ENCODE data around the gene PCDH9.

PCDH9 gene

DNA sequence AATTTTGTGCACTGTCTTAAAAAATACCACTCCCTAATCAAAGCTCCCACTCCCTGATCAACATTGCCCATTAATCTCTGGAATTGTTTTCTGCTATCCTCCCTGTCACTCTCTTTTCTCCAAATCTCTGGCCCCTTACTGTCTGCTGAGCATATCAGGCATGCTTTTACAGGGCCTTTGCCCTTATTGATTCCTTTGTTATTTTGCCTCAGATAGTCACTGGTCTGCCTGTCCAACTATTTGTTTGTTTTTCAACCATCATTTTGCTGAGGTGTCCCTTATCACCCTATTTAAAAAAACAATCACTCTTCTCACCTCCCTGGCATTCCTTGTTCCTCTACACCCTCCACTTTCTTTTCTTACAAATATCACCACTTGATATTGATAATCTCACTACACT is 153.0 kb downstream of the PCDH9 start:
- no peak for DNase-seq

DNA sequence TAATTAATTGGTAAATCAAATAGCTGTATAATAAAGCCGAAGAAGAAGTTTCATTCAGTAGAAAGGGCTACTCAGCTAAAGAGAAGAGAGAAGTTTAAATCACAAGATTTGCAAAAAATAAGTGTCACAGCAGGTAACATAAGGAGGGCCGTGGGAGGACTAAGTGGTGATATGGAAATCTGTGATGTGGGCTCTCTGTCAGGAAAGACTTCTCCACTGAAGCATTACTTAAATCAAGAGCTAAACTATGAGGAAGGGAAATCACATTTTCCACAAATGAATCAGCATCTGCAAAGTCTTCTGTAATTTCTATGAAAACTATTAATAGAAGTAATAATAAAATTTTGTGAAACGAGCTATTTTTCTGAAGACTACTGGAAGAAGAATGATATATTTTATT is 153.8 kb downstream of the PCDH9 start:
- no peak for DNase-seq

- DNase-seq, result peak; percentile 31
Observed at GRCh38 chr13:67075239-67075638, 154.9 kb downstream of the PCDH9 start.

- DNase-seq, result peak; percentile 3
Observed at GRCh38 chr13:67071918-67072598, 158.1 kb downstream of the PCDH9 start.

GRCh38 chr13:67070306-67070705 is 159.8 kb downstream of the PCDH9 start:
- no peak for DNase-seq

GRCh38 chr13:67069117-67069767 is 160.9 kb downstream of the PCDH9 start:
- DNase-seq, result no peak

- DNase-seq, result no peak
Observed at GRCh38 chr13:67064920-67065319, 165.2 kb downstream of the PCDH9 start.

- no peak for DNase-seq
Observed at GRCh38 chr13:67063036-67063435, 167.1 kb downstream of the PCDH9 start.

DNA sequence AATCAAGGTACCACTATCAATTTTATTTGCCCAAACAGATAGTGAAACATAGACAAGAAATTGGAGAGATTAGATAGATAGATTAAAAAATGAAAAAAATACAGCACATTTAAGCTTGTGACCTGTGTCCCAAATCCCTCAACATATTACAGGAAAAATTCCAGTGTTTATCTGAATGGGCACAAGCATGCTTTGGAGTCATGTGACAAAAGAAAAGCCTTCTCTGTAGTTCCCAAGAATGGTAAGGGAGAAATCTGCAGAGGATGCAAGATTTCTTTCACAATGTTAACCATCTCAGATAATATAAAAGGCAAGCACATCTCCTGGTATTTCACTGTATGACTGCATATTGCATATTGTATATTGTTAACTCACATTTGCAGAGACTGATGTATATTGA is 168.0 kb downstream of the PCDH9 start:
- DNase-seq, result no peak

DNA sequence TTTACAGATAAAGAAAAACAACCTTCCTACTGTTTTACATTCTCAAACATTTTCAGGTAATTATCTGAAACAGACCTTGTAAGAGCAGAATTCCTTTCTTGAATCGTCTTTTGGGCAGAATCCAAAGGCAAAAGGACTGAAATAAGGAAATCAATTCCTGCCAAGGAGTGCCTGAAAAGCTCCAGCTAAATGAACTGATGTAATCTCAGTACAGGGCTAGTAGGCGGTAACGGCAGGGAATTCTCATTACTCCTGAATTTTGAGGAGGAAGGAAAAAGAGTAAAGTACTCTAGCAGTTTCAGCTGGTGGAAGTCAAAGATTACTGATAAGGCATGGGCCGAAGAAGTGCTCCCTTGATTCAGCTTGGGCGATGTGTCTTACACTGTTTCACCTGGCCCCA is 168.4 kb downstream of the PCDH9 start:
- no peak for DNase-seq

DNA sequence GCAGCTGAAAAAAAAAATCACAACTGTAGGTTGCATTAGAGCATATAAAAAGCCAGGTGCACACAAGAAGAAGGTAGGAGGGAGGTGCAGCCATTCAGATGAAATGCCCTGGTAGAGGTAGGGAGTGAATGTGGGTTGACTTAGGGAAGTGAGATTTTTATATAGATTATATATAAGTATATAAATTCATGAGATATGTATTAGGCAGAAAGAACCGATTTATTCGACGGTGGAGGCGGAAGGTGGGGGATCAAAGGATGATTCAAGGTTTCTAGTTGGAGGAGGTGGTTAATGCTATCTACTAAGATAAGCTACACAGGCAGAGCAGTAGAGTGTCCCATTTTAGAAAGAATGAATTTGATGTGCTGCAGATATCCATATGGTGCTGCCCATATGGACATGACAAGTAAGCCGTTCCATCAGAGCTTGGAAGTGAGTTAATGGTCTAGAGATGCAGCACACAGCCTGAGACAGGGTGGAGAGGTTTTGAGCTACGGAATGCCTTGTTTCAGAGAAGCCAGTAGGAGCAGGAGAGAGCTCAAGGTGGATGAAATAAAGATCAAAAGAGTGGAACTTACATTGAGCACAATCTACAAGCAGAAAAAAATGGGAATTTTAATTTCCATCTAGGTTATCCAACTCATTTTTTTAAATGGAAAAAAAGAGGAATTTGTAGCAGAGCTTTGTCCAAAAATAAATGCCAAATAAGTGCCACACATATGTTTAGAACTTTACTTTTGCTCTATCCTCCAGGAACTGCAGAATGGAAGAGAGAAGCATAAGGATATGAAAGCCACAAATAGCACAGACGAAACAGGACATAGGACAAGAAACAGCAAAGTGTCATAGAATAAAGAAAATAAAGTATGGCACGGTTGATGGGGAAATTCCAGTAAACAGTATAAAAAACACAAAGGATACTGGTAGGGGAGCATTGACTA is 177.3 kb downstream of the PCDH9 start:
- DNase-seq, result no peak

- DNase-seq, result no peak
Observed at GRCh38 chr13:67049744-67050143, 180.4 kb downstream of the PCDH9 start.

- DNase-seq, result no peak
Observed at GRCh38 chr13:67048821-67049150, 181.3 kb downstream of the PCDH9 start.

DNA sequence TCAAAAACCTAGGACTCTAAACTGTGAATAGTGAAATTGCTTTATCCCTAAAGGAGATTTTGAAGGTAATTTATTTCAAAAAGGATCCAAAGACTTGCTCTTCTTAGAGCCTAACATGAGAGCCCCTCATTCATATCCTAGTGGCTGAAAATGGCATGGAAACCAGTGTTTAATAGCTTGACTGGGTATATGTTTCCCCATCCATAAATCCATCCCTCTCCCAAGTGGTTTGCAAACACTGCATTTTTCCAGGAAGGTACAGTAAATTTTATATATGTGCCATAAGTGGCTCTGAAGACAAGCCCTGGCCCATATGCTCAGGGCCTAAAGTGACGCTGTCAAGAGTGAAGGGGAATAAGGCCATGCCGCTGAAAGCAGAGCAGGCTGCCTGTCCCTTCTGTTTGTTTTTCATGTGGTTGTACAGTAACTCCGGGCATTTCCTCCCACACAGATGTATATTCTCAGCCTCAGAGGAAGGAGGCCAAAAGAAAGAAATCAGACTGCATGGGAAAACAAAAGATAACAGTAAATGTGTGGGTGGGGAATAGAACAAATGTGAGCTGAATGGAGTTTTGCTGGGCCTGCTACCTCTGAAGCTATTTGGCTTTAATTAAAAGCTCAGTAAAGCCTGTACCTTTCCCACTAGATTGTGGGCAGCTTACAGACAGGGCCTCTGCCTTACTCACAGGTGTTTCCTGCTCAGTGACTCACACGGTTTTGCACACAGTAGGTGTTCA is 181.9 kb downstream of the PCDH9 start:
- DNase-seq, result peak; percentile 10

- no peak for DNase-seq
Observed at GRCh38 chr13:67045357-67045756, 184.8 kb downstream of the PCDH9 start.

DNA sequence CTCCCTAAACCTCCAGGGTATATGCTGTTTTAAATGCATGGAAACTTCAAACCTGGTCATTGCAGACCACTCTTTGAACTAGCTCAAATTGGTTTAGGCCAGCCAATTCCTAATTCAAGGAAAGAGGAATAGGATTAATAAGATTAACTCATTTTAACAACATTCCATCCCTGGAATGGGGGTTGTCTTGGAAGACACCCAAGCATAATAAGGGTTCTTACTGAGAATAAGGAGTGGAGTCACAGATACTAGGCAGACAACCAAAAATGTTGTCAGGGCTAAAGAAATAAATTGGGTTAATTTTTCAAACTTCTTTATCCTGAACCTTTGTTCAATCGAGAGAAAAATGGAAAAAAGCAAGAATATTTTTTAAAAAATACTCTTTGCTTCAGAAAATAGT is 186.2 kb downstream of the PCDH9 start:
- DNase-seq, result no peak

DNA sequence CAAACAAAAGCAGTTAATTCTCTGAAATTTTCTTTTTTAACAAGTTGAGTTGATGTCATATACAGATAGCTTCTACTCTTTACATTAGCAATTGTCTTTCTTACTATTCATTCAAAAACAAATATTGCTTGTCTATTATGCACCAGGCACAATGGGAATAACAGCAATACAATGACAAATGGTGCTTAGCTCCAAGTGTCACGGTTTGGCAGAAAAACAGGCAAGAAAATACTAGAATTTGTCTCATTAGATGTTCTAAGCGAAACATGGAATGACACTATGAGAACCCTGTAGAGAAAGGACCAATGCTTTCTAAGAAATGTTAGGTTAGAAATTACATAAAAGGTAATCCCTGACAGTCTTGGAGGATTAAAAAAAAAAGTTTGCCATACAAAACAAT is 187.6 kb downstream of the PCDH9 start:
- DNase-seq, result no peak

- DNase-seq, result no peak
Observed at GRCh38 chr13:67036699-67037457, 193.3 kb downstream of the PCDH9 start.

GRCh38 chr13:67033170-67033569 is 197.0 kb downstream of the PCDH9 start:
- DNase-seq, result no peak

DNA sequence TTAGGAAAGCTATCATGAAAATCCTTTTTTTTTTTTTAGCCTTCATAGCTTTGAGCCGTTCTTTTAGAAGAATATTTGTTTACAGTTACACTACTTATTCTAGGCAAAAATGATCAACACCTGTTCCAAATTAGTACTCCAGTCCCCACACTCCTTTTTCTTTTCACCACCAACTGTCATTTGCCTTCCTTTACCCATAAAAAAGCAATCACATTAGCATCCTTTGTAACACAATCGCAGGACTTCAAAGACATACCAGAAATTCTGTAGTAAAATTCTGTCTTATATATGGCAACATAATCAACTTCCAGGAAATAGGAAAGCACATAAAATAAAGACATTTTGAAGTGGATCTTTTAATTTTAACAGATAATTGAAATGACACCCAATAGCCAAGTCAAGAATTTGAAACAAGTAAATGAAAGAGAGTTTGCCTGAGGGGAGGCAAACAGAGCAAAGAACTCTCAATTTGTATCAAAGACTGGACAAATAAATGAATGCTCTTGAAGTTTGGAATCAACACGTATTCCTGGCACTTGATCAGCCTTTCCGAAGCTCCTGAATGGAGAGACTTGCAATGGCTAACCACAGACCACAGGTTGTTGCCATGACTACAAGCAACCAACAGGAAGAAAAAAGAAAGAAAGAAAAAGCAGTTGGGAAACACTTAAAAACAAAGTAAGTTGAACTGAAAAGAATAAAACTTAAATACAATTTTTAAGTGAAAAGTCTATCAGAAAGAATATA is 206.8 kb downstream of the PCDH9 start:
- DNase-seq, result peak; percentile 73

DNA sequence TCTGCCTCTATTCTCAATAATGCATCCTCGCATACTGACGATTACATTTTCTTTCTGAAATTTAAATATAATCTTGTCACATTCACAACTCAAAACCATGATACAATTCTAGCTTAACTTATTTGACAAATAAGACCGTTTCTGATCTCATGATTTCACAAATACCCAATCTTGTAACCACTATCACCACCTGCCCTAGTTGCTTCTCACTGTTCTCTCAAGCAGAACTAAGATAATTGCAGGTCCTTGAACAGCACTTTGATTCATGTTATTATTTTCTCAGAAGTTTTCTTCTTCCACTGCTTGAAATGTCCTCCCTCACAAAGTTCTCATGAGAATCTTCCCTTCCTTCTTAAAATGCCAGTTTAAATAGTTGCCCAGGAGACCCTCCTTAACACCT is 211.4 kb downstream of the PCDH9 start:
- DNase-seq, result no peak

- DNase-seq, result no peak
Observed at GRCh38 chr13:67017276-67017675, 212.9 kb downstream of the PCDH9 start.
